NCI-H524 (cell line): ENCODE results near the gene PLD5.
"Not testable (repeated sequence)": the region's sequence is repeated elsewhere in the genome, so short reads cannot be mapped to it uniquely, and the experiment has no call there.

ENCODE experiments used
- DNase-seq, 2 experiments: peaks; one replicate each; lab custom pipeline; 2025; lab: John Stamatoyannopoulos, UW

PLD5 gene

GRCh38 chr1:242147096-242147976 is 377.2 kb downstream of the PLD5 start:
- no peak for DNase-seq

- no peak for DNase-seq
Observed at GRCh38 chr1:242146652-242147051, 377.8 kb downstream of the PLD5 start.

GRCh38 chr1:242140836-242141235 is 383.7 kb downstream of the PLD5 start:
- no peak for DNase-seq

GRCh38 chr1:242139986-242140385 is 384.5 kb downstream of the PLD5 start:
- no peak for DNase-seq

GRCh38 chr1:242139442-242139841 is 385.1 kb downstream of the PLD5 start:
- DNase-seq, result no peak

GRCh38 chr1:242133796-242134195 is 390.7 kb downstream of the PLD5 start:
- no peak for DNase-seq

- no peak for DNase-seq
Observed at GRCh38 chr1:242133351-242133750, 391.1 kb downstream of the PLD5 start.

- DNase-seq, result no peak
Observed at GRCh38 chr1:242132121-242132817, 392.2 kb downstream of the PLD5 start.

- peak in 1 of 2 experiments; percentile 41 for DNase-seq
Observed at GRCh38 chr1:242128951-242129502, 395.5 kb downstream of the PLD5 start.

- no peak for DNase-seq
Observed at GRCh38 chr1:242120432-242120831, 404.1 kb downstream of the PLD5 start.

- DNase-seq, result no peak
Observed at GRCh38 chr1:242100921-242101320, 423.6 kb downstream of the PLD5 start.

GRCh38 chr1:242097283-242097682 is 427.2 kb downstream of the PLD5 start:
- not testable (repeated sequence) for DNase-seq

- no peak for DNase-seq
Observed at GRCh38 chr1:242093116-242093515, 431.4 kb downstream of the PLD5 start.

- no peak for DNase-seq
Observed at GRCh38 chr1:242089911-242090310, 434.6 kb downstream of the PLD5 start.

GRCh38 chr1:242088875-242089274 is 435.6 kb downstream of the PLD5 start:
- no peak for DNase-seq

- DNase-seq, result no peak
Observed at GRCh38 chr1:242086706-242087105, 437.8 kb downstream of the PLD5 start.

- DNase-seq, result no peak
Observed at GRCh38 chr1:242086093-242086492, 438.4 kb downstream of the PLD5 start.

- no peak for DNase-seq
Observed at GRCh38 chr1:242083742-242084141, 440.8 kb downstream of the PLD5 start.

GRCh38 chr1:242081446-242081845 is 443.1 kb downstream of the PLD5 start:
- no peak for DNase-seq

GRCh38 chr1:242065813-242066212 is 458.7 kb downstream of the PLD5 start:
- no peak for DNase-seq

GRCh38 chr1:242062271-242062670 is 462.2 kb downstream of the PLD5 start:
- DNase-seq, result no peak

GRCh38 chr1:242059976-242060375 is 464.5 kb downstream of the PLD5 start:
- DNase-seq, result no peak

GRCh38 chr1:242058582-242058981 is 465.9 kb downstream of the PLD5 start:
- not testable (repeated sequence) for DNase-seq
